Peyer's patch (tissue), 4 donors: ENCODE measurements around the gene DEPDC4.

Source experiments
- CTCF ChIP-seq, 6 experiments: fragments of 450-650 bp in 4 of 6; fragments of 200-600 bp in 2 of 6; sonication (generic) in 1 of 6; IDR thresholded peaks; one replicate each; pipeline ENCODE4 v1.5.1; 2017 to 2019; ENCODE audit warnings: antibody characterized with exemption in 6 of 6, mild to moderate bottlenecking in 3 of 6, moderate library complexity in 1 of 6
- POLR2A ChIP-seq, 2 donors: fragments of 450-650 bp; IDR thresholded peaks; one replicate each; pipeline ENCODE4 v1.5.1; 2017; ENCODE audit warnings: antibody characterized with exemption in 2 of 2, mild to moderate bottlenecking in 2 of 2, moderate library complexity in 2 of 2

DNA sequence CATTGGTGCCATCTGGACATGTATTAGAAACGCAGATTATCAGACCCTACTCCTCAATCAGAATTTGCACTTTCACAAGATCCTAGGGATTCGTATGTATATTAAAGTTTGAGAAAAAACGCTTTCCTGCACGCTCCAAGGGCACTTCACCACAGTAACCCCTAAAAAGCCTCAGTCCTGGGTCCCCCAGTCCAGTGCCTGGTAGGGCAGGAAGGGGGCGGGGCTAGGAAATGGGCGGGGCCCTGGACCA lies 369 bp downstream of the DEPDC4 start:
- TF ChIP-seq CTCF (IDR thresholded peaks at IDR 0.05) (no peak), POLR2A (IDR thresholded peaks at IDR 0.05) (no peak)
